ENCODE data around the gene LPAR5.

GRCh38 chr12:6676962-6677361 lies 41.2 kb upstream of the LPAR5 start:
- TF ChIP-seq POLR2A (IDR thresholded peaks at IDR 0.05), result no peak
- no peak for TF ChIP-seq EP300 (IDR thresholded peaks at IDR 0.05)
- no peak for TF ChIP-seq CTCF (IDR thresholded peaks at IDR 0.05)
